ENCODE data around the gene MICAL3.

DNA sequence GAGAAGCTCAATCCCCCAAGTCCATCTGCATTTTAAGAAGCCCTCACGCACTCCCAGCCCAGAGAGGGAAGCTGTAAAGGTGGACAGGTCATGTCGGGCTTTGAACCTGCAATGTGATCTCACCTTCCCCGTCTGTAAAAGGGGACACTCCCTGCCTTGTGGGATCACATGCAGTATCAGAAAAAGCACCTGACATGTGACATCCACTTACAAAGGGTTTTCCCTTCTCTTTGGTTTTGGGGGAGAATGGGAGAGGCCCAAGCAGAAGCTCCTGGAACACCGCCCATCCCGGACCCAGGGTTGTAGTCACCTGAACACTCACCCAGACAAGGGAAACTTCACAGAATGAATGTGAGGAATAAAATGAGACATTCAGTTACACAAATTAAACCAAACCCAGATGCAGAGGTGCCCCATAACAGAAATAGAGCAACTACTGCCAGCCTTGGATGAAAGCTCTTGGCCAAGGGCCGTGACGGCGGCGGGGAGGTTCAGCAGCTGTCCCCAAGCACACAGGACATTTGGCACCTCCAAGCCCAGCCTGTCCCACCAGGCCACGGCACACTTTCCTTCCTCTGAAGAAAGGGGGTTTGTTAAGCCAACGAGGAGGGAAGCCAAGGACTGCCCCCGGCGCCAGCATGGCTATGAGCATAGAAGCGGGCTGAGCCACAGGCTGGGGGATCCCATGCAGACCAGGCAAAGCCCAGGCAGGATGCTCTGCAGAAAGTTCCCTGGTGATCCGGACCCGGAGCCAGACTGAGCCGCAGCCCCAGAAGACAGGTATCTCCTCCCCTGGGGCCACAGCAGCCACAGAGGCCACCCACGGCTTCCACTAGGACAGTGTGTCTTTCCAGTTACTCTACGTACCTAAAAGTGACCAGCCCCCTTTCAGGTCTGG is 253.9 kb downstream of the MICAL3 start:
- TF ChIP-seq, protein P1, sequence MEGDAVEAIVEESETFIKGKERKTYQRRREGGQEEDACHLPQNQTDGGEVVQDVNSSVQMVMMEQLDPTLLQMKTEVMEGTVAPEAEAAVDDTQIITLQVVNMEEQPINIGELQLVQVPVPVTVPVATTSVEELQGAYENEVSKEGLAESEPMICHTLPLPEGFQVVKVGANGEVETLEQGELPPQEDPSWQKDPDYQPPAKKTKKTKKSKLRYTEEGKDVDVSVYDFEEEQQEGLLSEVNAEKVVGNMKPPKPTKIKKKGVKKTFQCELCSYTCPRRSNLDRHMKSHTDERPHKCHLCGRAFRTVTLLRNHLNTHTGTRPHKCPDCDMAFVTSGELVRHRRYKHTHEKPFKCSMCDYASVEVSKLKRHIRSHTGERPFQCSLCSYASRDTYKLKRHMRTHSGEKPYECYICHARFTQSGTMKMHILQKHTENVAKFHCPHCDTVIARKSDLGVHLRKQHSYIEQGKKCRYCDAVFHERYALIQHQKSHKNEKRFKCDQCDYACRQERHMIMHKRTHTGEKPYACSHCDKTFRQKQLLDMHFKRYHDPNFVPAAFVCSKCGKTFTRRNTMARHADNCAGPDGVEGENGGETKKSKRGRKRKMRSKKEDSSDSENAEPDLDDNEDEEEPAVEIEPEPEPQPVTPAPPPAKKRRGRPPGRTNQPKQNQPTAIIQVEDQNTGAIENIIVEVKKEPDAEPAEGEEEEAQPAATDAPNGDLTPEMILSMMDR (IDR thresholded peaks at IDR 0.05), result no peak
- TF ChIP-seq POLR2A (IDR thresholded peaks at IDR 0.05), result no peak
